Measurements from ENCODE around the gene EEFSEC. TPM values are rescaled to one million over a fixed set of nuclear protein-coding genes. Genes with fewer than 3 reads are reported as not detected.
A peak's percentile ranks its signal among the peaks of the same experiment; 100 is the strongest.

The EEFSEC gene
- total RNA-seq, 1 donor from 2014 or later: 15.3 TPM

- no peak overlapping the region for H3K27ac ChIP-seq
- TF ChIP-seq CTCF (IDR thresholded peaks at IDR 0.05): no peak
- no peak overlapping the region for H3K4me3 ChIP-seq
- ATAC-seq: peak; percentile 62
- no peaks in the 10 kb centered on the region for H3K9me3 ChIP-seq
- no peak for DNase-seq
- no peaks in the 10 kb centered on the region for H3K27me3 ChIP-seq
- intact Hi-C loops (cut with DNase I): no loop called here
- H3K4me1 ChIP-seq: peaks cover 17% of the 10 kb centered on the region
- H3K36me3 ChIP-seq: no peaks in the 10 kb centered on the region
These were observed 21.7 kb downstream of the EEFSEC start for GRCh38 chr3:128174675-128175590.

GRCh38 chr3:128175768-128176167 lies 22.5 kb downstream of the EEFSEC start:
- Histone ChIP-seq H3K36me3 (no peaks in the 10 kb centered on the region), H3K27me3 (no peaks in the 10 kb centered on the region), H3K4me3 (no peak overlapping the region), H3K9me3 (no peaks in the 10 kb centered on the region), H3K27ac (no peak overlapping the region), H3K4me1 (peaks cover 17% of the 10 kb centered on the region)
- no peak for ATAC-seq
- intact Hi-C loops (cut with DNase I): no loop called here
- no peak for TF ChIP-seq CTCF (IDR thresholded peaks at IDR 0.05)
- no peak for DNase-seq

- DNase-seq (no peak), ATAC-seq (no peak)
- Histone ChIP-seq H3K27me3 (no peaks in the 10 kb centered on the region), H3K9me3 (no peaks in the 10 kb centered on the region), H3K27ac (no peak overlapping the region), H3K4me1 (peaks cover 17% of the 10 kb centered on the region), H3K4me3 (no peak overlapping the region), H3K36me3 (no peaks in the 10 kb centered on the region)
- no peak for TF ChIP-seq CTCF (IDR thresholded peaks at IDR 0.05)
- intact Hi-C loops (cut with DNase I): no loop called here
These were observed 23.1 kb downstream of the EEFSEC start for GRCh38 chr3:128176276-128176833.

- Histone ChIP-seq H3K4me3 (no peak overlapping the region), H3K27me3 (no peaks in the 10 kb centered on the region), H3K4me1 (peaks cover 17% of the 10 kb centered on the region), H3K27ac (no peak overlapping the region), H3K9me3 (no peaks in the 10 kb centered on the region), H3K36me3 (no peaks in the 10 kb centered on the region)
- TF ChIP-seq CTCF (IDR thresholded peaks at IDR 0.05): no peak
- DNase-seq (no peak), ATAC-seq (no peak)
- intact Hi-C loops (cut with DNase I): no loop called here
These were observed 24.6 kb downstream of the EEFSEC start for GRCh38 chr3:128177865-128178264.

- Histone ChIP-seq H3K27ac (no peak overlapping the region), H3K9me3 (no peaks in the 10 kb centered on the region), H3K36me3 (no peaks in the 10 kb centered on the region), H3K27me3 (no peaks in the 10 kb centered on the region), H3K4me1 (peaks cover 16% of the 10 kb centered on the region), H3K4me3 (no peak overlapping the region)
- peak; percentile 64 for ATAC-seq
- intact Hi-C loops (cut with DNase I): no loop called here
- DNase-seq: no peak
- no peak for TF ChIP-seq CTCF (IDR thresholded peaks at IDR 0.05)
These were observed 25.7 kb downstream of the EEFSEC start for GRCh38 chr3:128178782-128179483.

Data from upper lobe of right lung (tissue), 1 donor.